Mucosa of gallbladder (tissue), 1 donor: Measurements from ENCODE around the gene KCNQ5. TPM values are rescaled to one million over a fixed set of nuclear protein-coding genes. Genes with fewer than 3 reads are reported as not detected.

Source experiments
- DNase-seq: peaks from one replicate; pipeline ENCODE4 v3.0.0-alpha.2; 2020; ENCODE audit warnings: low spot score
- total RNA-seq: library from RNA; stranded (reverse); gene quantifications from one replicate; pipeline ENCODE4 v1.2.1, GENCODE V29; 2021
- donor health status: DM: no; HTN: no; CAD: no.

KCNQ5 gene
- total RNA-seq, 1 donor from 2014 or later: 2.3 TPM

DNA sequence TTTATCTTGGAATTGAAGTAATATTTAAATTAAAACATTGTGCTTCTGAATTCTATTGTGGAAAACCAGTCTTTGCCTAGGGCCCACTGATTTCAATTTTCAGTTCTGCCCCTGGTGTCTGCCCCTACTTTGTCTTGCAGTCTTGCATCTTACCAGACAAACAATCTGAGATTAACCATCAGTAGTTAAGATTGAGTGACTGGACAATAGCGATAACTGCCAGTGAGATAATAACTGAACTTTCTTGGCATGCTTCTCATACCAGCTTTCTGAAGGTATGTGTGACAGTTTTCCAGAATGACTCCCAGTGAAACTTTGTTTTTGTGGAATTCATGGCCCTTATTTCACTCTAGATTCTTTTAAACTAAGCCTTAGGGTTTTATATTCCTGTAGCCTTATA lies 53.5 kb downstream of the KCNQ5 start:
- DNase-seq: no peak

DNA sequence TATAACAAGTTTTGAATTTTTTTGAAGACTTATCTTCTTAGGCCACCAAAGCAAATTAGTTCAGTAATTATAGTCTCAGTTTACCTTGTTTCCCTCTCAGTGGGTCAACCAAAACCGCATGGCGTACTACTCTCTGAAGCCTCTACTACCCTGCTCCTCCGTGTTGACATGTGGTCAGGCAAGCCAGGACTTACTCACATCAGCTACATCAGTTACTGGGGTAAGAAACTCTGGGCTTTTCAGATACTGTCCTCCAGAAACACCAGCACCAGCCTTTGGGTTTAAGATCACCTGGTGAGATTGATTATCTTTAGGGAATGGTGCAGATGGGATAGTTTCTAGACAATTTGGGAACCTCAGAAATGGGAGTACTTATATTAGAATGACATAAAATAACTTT lies 55.1 kb downstream of the KCNQ5 start:
- DNase-seq: no peak

DNA sequence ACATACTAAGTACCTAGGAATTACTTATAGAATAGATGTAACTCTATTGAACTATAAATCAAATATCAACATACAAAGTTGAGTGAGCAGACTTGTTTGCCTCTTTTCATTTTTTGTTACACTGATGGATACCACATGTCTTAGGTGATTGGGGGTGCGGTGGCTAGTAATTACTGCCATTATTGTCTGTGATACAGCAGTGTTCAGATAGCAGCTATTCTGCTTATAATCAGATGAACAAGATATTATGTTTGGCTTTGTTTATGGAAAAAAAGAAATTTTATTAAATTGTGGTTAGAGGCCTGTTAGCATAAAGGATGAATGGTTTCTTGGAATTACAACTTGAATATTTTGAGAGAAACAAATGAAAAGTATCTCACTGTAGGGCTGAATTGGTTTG lies 55.9 kb downstream of the KCNQ5 start:
- DNase-seq: no peak

DNA sequence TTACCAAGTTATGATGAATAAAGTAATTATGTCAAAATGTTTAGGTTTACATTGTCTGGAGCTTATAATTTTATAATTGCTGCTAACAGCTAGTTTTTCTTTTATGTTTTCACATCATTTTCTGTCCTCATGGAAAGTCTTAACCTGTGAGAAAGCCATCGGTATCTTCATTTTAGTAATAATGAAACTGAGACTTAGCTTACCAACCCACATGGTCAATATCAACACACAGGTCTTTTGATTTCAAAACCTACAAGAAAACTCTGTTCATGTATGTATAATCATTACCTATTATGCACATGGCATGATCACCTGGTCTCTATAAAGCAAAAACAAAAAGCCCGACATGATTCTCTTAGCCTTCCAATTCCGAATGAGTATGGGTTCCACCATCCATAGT lies 61.9 kb downstream of the KCNQ5 start:
- no peak for DNase-seq

DNA sequence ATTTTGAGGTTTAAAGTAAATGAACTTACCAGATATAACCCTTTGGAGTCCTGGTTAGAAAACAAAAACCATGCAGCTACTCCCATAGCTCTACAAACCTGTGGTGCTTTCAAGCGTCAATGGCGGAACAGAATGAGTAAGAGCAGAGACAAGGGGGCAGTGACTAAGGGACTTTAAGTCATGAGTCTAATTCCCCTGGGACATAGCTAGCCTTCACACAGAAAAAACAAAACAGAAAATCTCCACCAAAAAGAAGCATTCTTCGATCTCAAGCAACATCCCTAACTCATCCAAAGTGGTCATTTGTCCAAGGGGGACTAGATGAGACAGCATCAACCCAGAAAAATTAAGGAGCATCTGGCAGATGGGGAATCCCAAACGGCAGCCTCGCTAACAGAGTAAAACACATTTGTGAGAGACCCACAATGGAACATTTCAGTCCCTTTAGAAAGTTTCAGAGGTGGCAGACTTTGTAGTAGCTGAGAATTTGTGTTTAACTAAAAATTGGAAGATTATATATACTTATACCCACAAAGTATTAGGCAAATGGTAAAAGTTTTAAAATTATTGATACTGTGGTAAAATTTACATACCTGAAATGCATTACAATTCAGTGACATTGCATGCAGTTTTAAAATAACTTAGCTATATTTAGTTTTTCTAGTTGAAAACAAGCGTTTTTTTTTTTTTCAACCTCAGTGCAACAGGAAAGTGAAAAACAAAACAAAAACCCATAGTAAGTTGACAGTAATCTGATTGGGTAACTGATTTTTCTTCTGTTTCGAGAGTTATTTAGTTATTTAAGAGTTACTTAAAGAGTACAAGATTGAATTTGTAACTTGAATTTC lies 67.5 kb downstream of the KCNQ5 start:
- no peak for DNase-seq

DNA sequence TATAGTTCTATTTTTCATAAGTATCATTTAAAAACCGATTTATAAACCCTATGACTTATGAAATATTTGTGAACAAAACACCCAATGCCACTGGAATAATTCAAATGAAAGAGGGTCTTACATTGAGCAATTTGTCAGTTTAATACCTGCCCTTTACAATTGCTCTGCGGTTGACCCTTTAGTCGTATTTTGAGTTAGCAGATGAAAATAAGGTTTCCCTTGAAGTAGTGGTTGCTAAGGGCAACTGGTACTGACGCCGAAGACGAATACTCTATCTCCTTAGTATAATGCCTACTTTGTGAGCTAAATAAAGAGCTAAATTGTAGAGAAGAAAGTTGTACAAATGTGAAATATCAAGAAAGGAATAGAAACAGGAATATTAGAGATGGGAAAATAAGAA lies 69.4 kb downstream of the KCNQ5 start:
- DNase-seq: no peak

DNA sequence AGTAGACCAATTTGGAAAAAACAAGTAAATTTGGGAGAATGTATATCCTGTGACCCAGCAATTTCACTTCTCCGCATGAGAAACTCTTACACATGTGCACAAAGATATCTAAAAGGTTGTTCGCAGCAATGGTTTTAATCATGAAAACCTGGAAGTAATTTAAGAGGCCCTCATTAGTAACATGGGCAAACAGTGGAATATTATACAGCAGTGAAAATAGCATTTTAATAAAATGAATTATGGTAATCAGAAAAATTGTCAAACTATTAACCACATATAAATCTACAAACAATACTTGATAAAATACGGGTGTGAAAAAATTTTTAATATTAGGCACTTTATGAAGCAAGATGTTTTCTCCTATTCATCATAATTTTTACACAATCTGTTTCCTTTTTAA lies 74.2 kb downstream of the KCNQ5 start:
- no peak for DNase-seq

DNA sequence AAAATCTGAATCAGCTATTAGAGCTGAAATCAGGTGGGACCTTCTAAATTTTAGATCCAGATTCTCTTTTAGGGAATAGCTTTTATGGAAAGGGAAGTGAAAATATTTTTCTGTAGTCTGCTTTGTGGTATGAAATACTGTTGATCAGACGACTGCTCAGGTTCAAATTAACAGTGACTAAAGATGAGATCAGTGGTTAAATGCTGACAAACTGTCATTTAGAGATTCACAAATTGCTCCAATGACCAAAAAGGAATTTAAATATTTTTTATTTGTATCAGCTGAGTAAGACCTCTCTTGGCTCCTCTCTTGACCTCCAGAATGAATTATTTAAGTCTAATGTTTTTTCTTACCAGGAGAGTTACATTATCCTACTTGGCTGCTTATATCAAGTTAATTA lies 77.3 kb downstream of the KCNQ5 start:
- no peak for DNase-seq

DNA sequence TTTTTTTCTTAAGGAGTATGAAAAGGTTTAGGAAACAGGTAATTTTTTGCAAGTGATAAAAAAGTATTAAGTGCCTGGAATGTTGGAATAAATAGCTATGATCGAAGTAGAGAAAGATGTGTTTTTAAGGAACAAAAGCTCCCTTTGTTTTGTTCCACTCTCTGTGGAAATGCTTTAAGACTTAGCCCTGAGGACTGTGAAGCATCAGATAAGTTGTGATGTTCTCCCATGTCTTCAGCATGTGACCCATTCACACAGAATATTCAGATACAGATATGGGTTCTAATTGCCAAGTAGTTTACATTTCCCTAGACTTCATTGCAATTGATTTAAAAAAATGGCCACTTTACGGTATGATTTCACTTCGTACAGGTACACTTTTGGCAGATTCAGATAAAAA lies 80.6 kb downstream of the KCNQ5 start:
- no peak for DNase-seq

DNA sequence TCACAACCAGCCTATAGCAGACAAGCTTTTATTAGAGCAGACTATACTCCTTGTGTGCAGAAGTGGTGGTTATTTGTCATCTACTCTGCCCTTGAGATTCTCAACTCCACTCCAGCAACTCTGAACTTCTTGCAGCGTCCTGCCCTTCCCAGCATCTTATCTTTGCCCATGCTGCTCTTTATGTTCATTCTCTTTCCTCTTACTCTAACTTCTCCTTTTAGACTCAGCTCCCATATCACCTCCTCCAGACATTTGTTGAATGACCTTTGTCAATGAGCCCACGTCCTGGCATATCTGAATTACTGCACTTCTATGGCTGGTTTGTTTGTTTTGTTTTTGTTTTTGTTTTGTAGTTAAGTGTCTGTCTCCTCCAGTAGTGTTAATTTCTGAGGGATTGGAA lies 81.2 kb downstream of the KCNQ5 start:
- DNase-seq: no peak

DNA sequence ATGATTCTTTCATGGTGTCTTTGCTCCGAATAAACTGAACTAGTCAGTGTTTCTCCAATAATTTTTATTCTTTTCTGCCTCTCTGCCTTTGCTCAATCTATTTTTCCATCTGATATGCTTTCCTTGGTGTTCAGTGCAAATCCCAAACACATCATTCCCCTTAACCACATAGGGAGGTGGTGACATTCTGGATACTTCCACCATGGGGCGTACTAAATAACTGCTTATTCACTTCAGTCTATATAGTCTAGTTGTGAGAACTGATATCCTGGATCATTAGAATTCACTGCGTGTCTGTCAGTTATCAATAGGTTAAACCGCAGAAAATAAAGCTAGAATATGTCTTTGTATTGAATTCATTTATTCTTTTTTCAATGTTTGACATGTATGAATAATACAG lies 83.1 kb downstream of the KCNQ5 start:
- DNase-seq: no peak

DNA sequence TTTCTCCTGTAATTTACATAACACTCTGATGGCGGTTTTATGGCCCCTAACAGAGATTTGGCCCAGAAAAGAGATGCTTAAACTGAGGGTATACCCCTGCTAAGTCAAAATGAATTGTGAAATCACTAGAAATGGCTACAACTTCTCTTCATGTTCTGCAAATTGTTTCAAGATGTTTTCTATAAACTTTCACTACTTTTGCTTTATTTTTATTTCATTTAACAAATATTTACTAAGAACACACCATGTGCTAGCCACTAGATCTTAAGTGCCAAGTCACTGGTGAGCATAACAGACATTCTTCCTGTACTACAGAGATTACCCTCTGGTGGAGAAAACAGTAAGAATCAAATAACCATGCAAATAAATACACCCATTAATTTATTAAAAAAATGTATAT lies 87.6 kb downstream of the KCNQ5 start:
- no peak for DNase-seq

DNA sequence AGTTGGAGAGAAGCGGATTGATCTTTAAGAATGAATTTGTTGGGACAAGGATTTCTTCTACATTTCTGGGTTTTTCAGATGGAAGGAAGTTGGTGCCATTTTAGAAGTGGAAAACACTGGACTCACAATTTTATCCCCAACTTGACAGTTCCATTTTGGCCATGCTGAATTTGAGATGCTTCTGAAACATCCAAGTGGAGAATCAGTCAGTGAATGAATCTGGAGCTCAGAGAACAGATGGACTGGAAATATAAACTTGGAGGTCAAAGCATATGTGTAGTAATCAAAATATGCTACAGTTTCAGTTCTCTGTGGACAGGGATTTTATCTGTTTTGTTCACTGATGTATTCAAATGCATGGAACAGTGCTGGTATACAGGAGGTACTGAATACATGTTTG lies 89.9 kb downstream of the KCNQ5 start:
- no peak for DNase-seq

DNA sequence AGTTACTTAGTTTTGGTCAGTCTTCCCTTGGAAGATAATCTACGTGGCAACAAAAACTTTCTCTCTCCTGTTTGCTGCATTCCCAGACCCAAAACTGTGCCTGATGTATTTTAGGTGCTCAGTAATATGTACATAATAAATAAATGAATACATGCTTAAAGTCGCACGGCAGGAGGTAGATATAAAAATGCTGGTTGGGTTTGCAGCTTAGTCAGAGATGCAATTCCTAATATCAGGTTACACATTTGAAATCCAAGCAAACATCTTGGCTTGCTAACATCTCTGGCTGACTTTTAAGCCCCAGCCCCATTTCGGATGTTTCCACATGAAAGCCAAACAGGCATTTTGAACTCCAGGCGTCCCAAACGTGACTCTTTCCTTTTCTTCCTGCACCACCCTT lies 91.0 kb downstream of the KCNQ5 start:
- no peak for DNase-seq

DNA sequence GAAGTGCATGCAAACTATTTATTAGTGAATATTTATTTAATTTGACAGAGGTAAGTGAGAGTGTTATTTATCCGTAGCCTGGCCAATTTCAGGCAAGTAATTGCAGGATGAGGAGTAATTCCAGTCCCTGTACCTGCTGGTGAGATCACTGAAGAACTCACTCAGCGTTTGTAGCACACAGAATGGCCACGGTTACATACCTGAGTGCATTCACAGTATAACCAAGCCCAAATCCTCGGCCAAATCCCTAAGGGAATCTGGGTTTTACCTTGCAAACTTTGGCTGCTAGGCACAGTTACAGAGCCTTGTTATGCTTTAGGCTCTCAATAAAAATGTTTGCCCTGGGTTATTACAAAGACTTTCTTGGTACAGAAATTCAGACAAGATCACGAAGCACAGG lies 93.3 kb downstream of the KCNQ5 start:
- DNase-seq: no peak

DNA sequence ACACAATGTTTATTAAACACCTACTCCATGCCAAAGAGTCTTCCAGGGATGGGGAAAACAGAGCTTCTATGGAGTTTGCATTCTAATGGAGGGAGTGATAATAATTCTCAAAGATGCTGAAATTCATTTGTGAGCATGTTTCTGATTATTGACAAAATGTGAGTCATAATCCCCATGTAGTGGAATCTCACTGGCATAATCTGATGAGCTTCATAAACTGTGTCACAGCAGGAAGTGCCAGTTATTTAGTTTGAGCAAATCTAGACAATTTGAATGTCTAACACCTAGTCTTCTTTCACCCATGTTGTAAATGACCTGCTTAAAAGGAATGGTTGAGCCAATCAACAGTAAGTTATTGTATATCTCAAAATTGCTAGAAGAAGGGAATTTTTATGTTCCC lies 95.1 kb downstream of the KCNQ5 start:
- no peak for DNase-seq

DNA sequence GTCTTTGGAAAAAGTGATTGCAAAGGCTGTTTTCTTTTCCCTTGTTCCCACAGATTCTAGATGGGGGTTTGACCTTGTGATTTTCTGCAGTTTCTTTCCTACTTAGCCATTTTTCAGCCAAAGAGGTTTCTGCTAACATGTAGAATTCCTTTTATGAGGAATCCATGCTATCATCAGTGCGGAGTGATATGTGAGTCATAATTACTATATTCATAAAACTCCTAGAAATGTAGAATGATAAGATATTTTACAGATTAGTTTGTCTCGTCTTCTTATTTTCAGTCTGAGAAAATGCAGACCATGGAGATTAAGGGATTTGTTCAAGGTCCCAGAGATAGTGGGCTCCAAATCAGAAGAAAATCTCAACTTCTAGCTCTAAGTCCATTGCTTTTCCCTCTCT lies 98.6 kb downstream of the KCNQ5 start:
- DNase-seq: no peak

DNA sequence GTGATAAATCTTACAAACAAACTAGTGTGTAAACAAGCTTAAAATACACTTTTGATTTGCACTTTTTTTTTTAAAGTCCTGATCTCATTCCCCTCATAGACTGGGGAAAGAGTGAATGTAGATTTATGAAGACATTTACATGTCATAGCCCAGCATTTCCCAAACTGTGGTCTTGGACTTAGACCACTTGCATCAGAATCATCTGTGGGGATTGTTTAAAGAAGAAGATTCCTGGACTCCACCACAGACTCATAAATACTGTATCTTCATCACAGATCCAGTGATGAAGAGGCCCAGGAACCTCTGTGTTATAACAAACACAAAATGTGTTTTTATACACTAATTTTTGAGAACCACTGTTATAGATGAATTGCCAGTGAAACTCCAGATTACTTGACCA lies 99.5 kb downstream of the KCNQ5 start:
- no peak for DNase-seq

DNA sequence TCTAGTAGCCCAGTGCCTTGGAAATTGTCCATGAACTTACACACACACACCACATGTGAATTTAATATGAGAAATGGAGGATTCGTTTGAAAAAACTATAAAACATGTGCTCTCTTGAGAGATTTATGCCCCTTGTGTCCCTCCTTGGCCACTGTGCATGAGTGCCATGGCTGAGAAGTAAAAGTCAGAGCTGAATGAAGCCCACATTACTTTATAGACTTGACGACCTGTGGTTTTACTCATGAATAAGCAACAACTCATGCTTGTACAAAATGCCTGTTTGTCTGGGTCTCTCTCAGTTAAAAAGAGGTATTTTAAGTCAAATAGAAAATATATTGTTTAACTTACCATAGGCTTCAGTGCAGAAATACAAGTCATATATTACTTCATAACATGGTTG lies 102.7 kb downstream of the KCNQ5 start:
- no peak for DNase-seq

DNA sequence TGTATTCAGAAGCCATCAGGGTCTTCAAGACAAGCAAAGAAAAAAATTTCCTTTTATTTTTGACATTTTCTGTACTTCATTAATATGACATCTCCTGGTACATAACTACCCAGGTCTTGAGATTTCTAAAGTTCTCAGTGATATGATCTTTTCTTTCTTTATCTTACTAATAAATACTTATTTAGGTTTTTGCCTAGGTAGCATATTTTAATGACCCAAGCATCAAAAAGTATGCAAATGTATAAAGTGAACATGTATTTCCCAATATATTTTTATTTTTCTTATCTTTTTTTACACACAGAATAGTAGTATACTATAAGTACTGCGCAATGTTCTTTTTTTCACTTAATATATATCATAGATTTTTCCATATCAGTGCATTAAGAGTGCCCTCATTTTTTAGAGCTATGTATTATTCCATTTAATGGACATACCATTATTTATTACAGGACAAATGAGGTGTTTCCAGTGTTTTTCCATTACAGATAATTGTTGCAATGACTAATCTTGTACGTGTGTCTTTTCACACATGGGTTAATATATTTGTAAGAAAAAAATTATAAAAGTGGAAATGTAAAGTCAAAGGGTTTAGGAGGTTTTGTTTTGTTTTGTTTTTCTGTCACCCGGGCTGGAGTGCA lies 107.0 kb downstream of the KCNQ5 start:
- DNase-seq: no peak

DNA sequence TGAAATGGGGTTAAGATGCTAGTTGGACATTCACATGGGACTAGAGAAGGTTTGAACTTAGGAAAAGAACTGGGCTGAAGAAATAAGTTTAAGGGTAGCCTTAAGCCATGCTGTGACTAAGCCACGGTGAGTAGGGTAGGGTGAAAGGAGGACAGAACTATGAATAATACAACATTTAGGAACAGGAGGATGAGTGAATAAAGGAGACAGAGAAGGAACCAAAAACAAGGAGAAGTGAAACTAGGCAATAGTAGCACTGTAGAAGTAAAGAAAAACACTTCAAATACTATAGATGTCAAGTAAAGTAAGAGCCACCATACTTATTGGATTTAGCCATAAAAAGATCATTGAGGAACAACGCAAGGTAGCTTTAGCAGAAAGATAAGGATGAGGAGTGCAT lies 111.2 kb downstream of the KCNQ5 start:
- DNase-seq: no peak

DNA sequence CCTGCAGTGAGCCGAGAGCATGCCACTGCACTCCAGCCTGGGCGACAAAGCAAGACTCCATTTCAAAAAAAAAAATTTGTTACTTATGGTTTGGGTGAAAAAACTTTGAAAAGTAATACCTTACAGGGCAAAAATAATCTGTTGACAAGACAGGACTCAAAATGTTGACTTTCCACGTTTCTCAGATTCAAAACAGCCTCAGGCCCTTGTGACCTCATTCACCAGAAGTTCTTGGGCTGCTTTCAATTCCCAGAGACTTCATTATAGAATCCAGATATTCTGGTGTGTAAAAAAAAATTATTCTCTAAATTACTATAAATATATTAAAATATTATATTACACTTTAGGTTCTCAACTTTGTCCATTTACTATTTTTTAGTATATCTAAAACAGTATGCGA lies 116.2 kb downstream of the KCNQ5 start:
- DNase-seq: no peak

DNA sequence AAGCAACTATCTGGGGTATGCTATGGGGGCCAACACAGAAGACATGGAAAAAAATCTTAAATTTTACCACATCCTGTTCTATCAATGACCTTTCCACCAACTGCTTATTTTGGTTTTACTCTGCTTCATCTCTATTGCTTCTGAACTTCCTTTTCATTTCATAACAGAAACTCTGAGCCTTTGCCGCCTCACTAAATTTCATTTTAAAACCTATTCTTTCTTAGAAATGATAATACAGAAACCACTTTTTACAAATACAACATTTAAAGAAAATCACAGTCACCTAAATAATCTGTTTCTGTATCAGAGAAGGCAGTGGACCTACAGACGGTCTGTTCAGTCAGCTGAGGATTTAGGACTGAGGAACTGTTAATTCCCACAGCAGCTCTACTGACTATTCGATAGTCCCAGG lies 117.5 kb downstream of the KCNQ5 start:
- no peak for DNase-seq

DNA sequence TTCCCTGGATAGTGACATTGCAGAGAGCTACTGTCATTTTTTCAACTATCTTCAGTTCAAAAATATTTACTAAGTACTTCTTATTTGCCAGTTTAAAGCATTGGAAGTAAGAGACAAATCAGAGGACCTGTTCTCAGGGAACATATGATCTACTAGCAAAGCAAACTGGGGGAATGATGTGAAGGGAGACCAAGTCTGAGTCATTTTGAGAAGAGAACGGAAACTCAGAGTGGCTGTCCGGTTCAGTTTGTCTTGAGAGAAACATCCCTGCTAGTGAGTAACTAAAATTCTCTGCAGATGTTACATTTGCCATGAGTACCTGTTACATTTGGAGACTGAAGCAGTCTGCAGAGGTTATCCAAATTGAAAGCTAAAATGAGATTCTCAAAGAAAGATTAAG lies 118.3 kb downstream of the KCNQ5 start:
- DNase-seq: no peak
